OCI-LY1 (cell line): ENCODE measurements around the gene NACC2.

Experiments
- EZH2 ChIP-seq: fragments of 200-600 bp; sonication (generic), shearing (Covaris generic); IDR thresholded peaks from 2 replicates; pipeline ENCODE4 v1.8.0; 2017; ENCODE audit warnings: borderline replicate concordance, mixed run types, mild to moderate bottlenecking, antibody characterized with exemption, low read length, moderate library complexity, mixed read lengths
- TF ChIP-seq, protein P1 (sequence below): fragments of 200-600 bp; sonication (generic), shearing (Covaris generic); IDR thresholded peaks from 2 replicates; pipeline ENCODE4 v1.5.1; 2017; ENCODE audit warnings: mild to moderate bottlenecking, antibody characterized with exemption, low read length, moderate library complexity, mixed read lengths

DNA sequence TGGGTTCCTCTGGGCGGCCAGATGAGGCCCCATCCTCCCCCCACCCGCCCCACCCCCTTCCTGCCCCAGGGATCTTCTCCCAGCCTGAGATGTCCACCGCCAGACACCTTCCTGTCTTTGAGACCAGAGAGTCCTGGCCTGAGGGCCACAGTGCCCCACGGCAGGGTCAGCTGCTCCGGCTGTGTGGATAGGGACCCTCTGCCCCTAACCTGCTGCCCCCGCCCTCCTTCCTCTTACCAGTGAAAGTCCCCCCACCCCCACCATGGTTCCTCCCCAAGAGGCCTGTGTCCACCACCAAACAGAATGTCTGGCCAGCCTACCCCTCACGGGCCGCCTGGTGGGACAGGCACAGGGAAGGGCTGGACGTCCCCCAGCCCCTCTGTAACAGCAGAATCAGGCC lies 90.9 kb downstream of the NACC2 start:
- TF ChIP-seq, protein P1, sequence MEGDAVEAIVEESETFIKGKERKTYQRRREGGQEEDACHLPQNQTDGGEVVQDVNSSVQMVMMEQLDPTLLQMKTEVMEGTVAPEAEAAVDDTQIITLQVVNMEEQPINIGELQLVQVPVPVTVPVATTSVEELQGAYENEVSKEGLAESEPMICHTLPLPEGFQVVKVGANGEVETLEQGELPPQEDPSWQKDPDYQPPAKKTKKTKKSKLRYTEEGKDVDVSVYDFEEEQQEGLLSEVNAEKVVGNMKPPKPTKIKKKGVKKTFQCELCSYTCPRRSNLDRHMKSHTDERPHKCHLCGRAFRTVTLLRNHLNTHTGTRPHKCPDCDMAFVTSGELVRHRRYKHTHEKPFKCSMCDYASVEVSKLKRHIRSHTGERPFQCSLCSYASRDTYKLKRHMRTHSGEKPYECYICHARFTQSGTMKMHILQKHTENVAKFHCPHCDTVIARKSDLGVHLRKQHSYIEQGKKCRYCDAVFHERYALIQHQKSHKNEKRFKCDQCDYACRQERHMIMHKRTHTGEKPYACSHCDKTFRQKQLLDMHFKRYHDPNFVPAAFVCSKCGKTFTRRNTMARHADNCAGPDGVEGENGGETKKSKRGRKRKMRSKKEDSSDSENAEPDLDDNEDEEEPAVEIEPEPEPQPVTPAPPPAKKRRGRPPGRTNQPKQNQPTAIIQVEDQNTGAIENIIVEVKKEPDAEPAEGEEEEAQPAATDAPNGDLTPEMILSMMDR, result no peak
- no peak for TF ChIP-seq EZH2
